OCI-LY7 (cell line): ENCODE results near the gene SLC13A5. TPM values are rescaled to one million over a fixed set of nuclear protein-coding genes. Genes with fewer than 3 reads are reported as not detected.

Source experiments
- BruUV-seq: library from RNA; stranded (reverse); fragments of 400-500 nt; replicated peaks from 2 replicates; lab custom pipeline; 2021; lab: Mats Ljungman, UMichigan
- CTCF ChIA-PET: fragments of 300-600 bp; sonication (Branson Sonifier 250); formaldehyde crosslinking; loops from one replicate; lab custom pipeline; 2022; ENCODE audit warnings: antibody characterized with exemption; ENCODE audit not compliant: unreplicated experiment; lab: Charles Lee
- POLR2A ChIA-PET: fragments of 300-600 bp; sonication (Branson Sonifier 250); formaldehyde crosslinking; loops from one replicate; lab custom pipeline; 2022; ENCODE audit warnings: antibody characterized with exemption; lab: Charles Lee
- DNase-seq: peaks from one replicate; pipeline ENCODE4 v3.0.0-alpha.2; 2015; ENCODE audit warnings: low spot score
- H2AFZ ChIP-seq: fragments of 200-600 bp; sonication (generic), shearing (Covaris generic); 2 replicates; pipeline ENCODE4 v1.6.1; 2014; ENCODE audit warnings: mild to moderate bottlenecking, antibody characterized with exemption, low read length, moderate library complexity
- H3K27ac ChIP-seq: fragments of 200-600 bp; sonication (generic); 2 replicates; pipeline ENCODE4 v1.5.1; 2014; ENCODE audit warnings: mixed run types, low read depth, mild to moderate bottlenecking, moderate library complexity, low read length, inconsistent platforms; ENCODE audit not compliant: poor library complexity, severe bottlenecking
- H3K36me3 ChIP-seq: fragments of 200-600 bp; sonication (generic); 2 replicates; pipeline ENCODE4 v1.6.1; 2014; ENCODE audit warnings: mild to moderate bottlenecking, antibody characterized with exemption, low read length, moderate library complexity, mixed read lengths; ENCODE audit not compliant: insufficient read depth
- H3K4me1 ChIP-seq: fragments of 200-600 bp; sonication (generic); 2 replicates; pipeline ENCODE4 v1.5.1; 2014; ENCODE audit warnings: mild to moderate bottlenecking, low read length; ENCODE audit not compliant: insufficient read depth, poor library complexity, severe bottlenecking
- H3K4me2 ChIP-seq: fragments of 200-600 bp; sonication (generic); 2 replicates; pipeline ENCODE4 v1.6.1; 2014; ENCODE audit warnings: mild to moderate bottlenecking, low read length
- H3K4me3 ChIP-seq: fragments of 200-600 bp; sonication (generic); 2 replicates; pipeline ENCODE4 v1.5.1; 2014; ENCODE audit warnings: mild to moderate bottlenecking, low read depth, low read length; ENCODE audit not compliant: poor library complexity, severe bottlenecking
- H3K79me2 ChIP-seq: fragments of 200-600 bp; sonication (generic); 2 replicates; pipeline ENCODE4 v1.6.1; 2016; ENCODE audit warnings: low read depth, mild to moderate bottlenecking, low read length, moderate library complexity, mixed read lengths; ENCODE audit not compliant: insufficient read depth
- H3K9me2 ChIP-seq: fragments of 200-600 bp; sonication (generic); 2 replicates; pipeline ENCODE4 v1.6.1; 2016; ENCODE audit warnings: mild to moderate bottlenecking, low read length, mixed read lengths; ENCODE audit not compliant: insufficient read depth
- H3K9me3 ChIP-seq: fragments of 200-600 bp; sonication (generic); 2 replicates; pipeline ENCODE4 v1.6.1; 2014; ENCODE audit warnings: mild to moderate bottlenecking, mixed run types, low read length, mixed read lengths
- H4K20me1 ChIP-seq: fragments of 200-600 bp; sonication (generic); 2 replicates; pipeline ENCODE4 v1.6.1; 2014; ENCODE audit warnings: mild to moderate bottlenecking, antibody characterized with exemption, low read length, moderate library complexity, mixed read lengths; ENCODE audit not compliant: insufficient read depth
- EZH2phosphoT487 ChIP-seq: fragments of 200-600 bp; sonication (generic); IDR thresholded peaks from 2 replicates; pipeline ENCODE4 v1.6.1; 2018; ENCODE audit warnings: low read depth, borderline replicate concordance, mild to moderate bottlenecking, mixed run types, antibody characterized with exemption, low read length, moderate library complexity, mixed read lengths
- intact Hi-C: fragments of 100-400 bp; cut with micrococcal nuclease; formaldehyde crosslinking; loops from one replicate; pipeline ENCODE4 v1.10.0; 2022; ENCODE audit not compliant: unreplicated experiment
- total RNA-seq, 2 experiments: library from RNA; depleted of rRNA in 1 of 2; stranded (reverse); fragments of >200 nt in 1 of 2; shearing (Covaris generic) in 1 of 2; gene quantifications; 2 replicates each; pipeline ENCODE4 v1.2.3, GENCODE V29; 2014 to 2022
- TF ChIP-seq, protein P1 (sequence below): fragments of 200-600 bp; sonication (generic); conservative IDR thresholded peaks from 2 replicates; pipeline ENCODE4 v1.5.1; 2014; ENCODE audit warnings: mild to moderate bottlenecking, antibody characterized with exemption, low read length, moderate library complexity, mixed read lengths

The SLC13A5 gene
- total RNA-seq, 2 experiments from 2014 or later = not detected

DNA sequence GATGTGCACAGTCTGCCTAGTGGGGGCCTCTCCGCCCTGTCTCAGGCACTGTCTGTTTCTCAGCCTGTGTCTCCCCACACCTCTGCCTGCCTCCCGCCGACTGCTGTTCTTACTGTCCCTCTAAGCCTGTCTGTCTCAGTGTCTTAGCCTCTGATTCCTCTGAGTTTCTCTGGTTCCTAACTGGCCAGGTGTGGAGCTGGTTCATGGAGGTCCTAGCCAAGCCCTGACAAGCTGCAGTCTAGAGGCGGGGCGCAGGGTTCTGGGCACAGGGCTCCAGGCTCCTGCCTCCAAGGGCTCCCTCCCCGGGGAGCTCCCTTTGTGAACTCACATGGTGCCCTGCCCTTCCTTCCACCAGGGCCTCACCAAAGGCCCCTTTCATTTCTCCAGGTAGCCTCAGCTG lies 42.2 kb downstream of the SLC13A5 start:
- POLR2A ChIA-PET = no interaction called here
- CTCF ChIA-PET = no interaction called here
- no TSS peak for BruUV-seq

DNA sequence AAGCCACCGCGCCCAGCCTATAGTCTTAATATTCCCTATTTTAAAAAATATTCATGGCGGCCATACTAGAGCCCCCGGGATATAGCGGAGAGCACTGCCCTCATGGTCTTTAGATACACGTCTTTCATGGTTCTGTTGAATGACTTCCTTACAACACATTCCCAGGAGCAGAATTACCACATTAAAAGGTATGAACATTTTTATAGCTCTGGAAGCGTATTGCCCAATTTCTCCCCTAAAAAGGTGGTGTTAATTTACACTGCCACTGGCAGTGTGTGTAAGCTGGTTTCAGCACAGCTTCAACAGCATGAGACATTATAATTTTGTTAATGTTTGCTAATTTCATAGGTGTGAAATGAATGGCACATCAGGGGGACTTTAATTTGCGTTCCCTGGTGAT lies 42.6 kb downstream of the SLC13A5 start:
- Histone ChIP-seq H3K36me3 (peaks cover 7% of the 10 kb centered on the region; the same call in 1 of the 2 replicates), H3K4me3 (no peak overlapping the region), H4K20me1 (no peaks in the 10 kb centered on the region), H3K79me2 (no peaks in the 10 kb centered on the region), H3K4me1 (no peaks in the 10 kb centered on the region), H3K4me2 (no peak overlapping the region), H3K9me2 (no peaks in the 10 kb centered on the region), H3K9me3 (no peaks in the 10 kb centered on the region), H2AFZ (no peak overlapping the region), H3K27ac (no peak overlapping the region)
- POLR2A ChIA-PET = no interaction called here
- intact Hi-C loops = no loop called here
- no TSS peak for BruUV-seq
- TF ChIP-seq, protein P1, sequence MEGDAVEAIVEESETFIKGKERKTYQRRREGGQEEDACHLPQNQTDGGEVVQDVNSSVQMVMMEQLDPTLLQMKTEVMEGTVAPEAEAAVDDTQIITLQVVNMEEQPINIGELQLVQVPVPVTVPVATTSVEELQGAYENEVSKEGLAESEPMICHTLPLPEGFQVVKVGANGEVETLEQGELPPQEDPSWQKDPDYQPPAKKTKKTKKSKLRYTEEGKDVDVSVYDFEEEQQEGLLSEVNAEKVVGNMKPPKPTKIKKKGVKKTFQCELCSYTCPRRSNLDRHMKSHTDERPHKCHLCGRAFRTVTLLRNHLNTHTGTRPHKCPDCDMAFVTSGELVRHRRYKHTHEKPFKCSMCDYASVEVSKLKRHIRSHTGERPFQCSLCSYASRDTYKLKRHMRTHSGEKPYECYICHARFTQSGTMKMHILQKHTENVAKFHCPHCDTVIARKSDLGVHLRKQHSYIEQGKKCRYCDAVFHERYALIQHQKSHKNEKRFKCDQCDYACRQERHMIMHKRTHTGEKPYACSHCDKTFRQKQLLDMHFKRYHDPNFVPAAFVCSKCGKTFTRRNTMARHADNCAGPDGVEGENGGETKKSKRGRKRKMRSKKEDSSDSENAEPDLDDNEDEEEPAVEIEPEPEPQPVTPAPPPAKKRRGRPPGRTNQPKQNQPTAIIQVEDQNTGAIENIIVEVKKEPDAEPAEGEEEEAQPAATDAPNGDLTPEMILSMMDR = no peak
- TF ChIP-seq EZH2phosphoT487 = no peak
- no peak for DNase-seq
- CTCF ChIA-PET = no interaction called here

More for the DNA sequence above, 42.2 kb downstream of the SLC13A5 start:
- TF ChIP-seq, protein P1 = no peak
- Histone ChIP-seq H2AFZ (no peak overlapping the region), H4K20me1 (no peaks in the 10 kb centered on the region), H3K27ac (no peak overlapping the region), H3K9me2 (no peaks in the 10 kb centered on the region), H3K9me3 (no peaks in the 10 kb centered on the region), H3K79me2 (no peaks in the 10 kb centered on the region), H3K4me1 (no peaks in the 10 kb centered on the region), H3K36me3 (peaks cover 7% of the 10 kb centered on the region; the same call in 1 of the 2 replicates), H3K4me3 (no peak overlapping the region), H3K4me2 (no peak overlapping the region)
- intact Hi-C loops = no loop called here
- no peak for DNase-seq

DNA sequence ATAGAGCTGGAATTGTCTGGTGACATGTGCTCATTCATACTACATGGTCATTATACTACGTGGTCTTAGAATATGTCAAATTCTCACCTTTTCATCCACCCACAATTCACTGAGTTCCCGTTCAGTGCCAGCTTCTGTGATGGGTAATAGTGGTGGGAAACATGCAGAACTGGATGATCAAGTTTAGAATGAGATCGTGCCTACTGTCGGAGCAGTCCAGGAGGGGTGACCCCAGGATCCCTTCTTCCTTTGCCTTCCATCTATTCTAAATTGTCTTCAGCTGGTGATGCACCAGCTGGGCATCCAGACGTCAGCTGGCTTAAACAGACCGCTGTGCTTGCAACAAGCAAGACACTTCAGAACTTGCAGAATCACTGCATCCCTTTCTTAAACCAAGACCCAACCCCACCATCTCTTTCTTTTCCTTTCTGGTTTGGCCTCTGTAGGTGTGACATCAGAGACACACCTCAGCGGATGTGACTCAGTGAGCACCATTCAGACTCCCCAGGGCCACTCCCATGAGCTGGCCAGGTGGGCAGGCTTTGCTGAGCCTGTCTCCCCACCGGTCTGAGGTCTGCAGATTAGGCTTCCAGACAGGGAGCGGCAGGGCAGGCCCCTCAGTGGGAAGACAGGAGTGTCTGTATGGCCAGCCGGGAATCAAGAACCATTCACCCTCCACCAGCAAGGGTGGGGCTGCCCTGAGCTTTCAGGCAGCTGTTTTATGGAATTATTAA lies 43.5 kb downstream of the SLC13A5 start:
- TF ChIP-seq, protein P1 = no peak
- TF ChIP-seq EZH2phosphoT487 = no peak
- H3K27ac ChIP-seq = no peak overlapping the region
- POLR2A ChIA-PET = interaction anchor here (0.7 kb wide), 1 partner anchor 265 kb away, joined by 6 read pairs; no protein-coding TSS in a partner anchor

More for the DNA sequence above, 43.5 kb downstream of the SLC13A5 start:
- no peak for DNase-seq
- CTCF ChIA-PET = no interaction called here
- Histone ChIP-seq H3K4me1 (no peaks in the 10 kb centered on the region), H3K36me3 (peaks cover 7% of the 10 kb centered on the region; the same call in 1 of the 2 replicates), H3K9me3 (no peaks in the 10 kb centered on the region), H3K9me2 (no peaks in the 10 kb centered on the region), H3K4me3 (no peak overlapping the region), H3K79me2 (no peaks in the 10 kb centered on the region), H3K4me2 (no peak overlapping the region), H4K20me1 (no peaks in the 10 kb centered on the region), H2AFZ (no peak overlapping the region)
- no TSS peak for BruUV-seq
- intact Hi-C loops = no loop called here
